Sigmoid colon (tissue), 7 donors: ENCODE results near the gene RRP9. TPM values are rescaled to one million over a fixed set of nuclear protein-coding genes. Genes with fewer than 3 reads are reported as not detected.

Experiments
- DNase-seq: peaks from one replicate; pipeline ENCODE4 v3.0.0-alpha.2; 2019
- H3K27ac ChIP-seq, 4 donors: fragments of 200-600 bp; sonication (generic); one replicate each; pipeline ENCODE4 v1.5.1; 2016 to 2019; ENCODE audit warnings: mild to moderate bottlenecking in 1 of 4
- H3K27me3 ChIP-seq, 3 donors: fragments of 200-600 bp; sonication (generic); one replicate each; pipeline ENCODE4 v1.5.1; 2019; ENCODE audit warnings: mild to moderate bottlenecking in 1 of 3
- H3K36me3 ChIP-seq, 4 donors: fragments of 200-600 bp; sonication (generic); one replicate each; pipeline ENCODE4 v1.5.1; 2016 to 2019
- H3K4me1 ChIP-seq, 4 donors: fragments of 200-600 bp; sonication (generic); one replicate each; pipeline ENCODE4 v1.5.1; 2017 to 2019
- H3K4me3 ChIP-seq, 4 donors: fragments of 200-600 bp; sonication (generic); one replicate each; pipeline ENCODE4 v1.5.1; 2017 to 2019; ENCODE audit warnings: mild to moderate bottlenecking in 2 of 4, moderate library complexity in 1 of 4
- H3K9me3 ChIP-seq, 4 donors: fragments of 200-600 bp in 3 of 4; sonication (generic) in 3 of 4; one replicate each; pipeline versions ENCODE4 v1.5.1 to v1.6.1; 2013 to 2019
- EP300 ChIP-seq, 4 donors: sonication (generic); formaldehyde crosslinking; IDR thresholded peaks; one replicate each; pipeline ENCODE4 v1.6.1; 2017; ENCODE audit warnings: antibody characterized with exemption in 4 of 4
- POLR2A ChIP-seq, 2 donors: fragments of 450-650 bp; IDR thresholded peaks; one replicate each; pipeline ENCODE4 v1.6.1; 2016; ENCODE audit warnings: antibody characterized with exemption in 2 of 2, mild to moderate bottlenecking in 2 of 2, moderate library complexity in 2 of 2
- POLR2AphosphoS5 ChIP-seq, 4 donors: sonication (generic); formaldehyde crosslinking; IDR thresholded peaks; one replicate each; pipeline ENCODE4 v1.6.1; 2017; ENCODE audit warnings: antibody characterized with exemption in 4 of 4
- WGBS, 2 donors: extraction: QIAGEN DNeasy Blood & Tissue Kit; methylation state at CpG; one replicate each; pipeline ENCODE4 v1.1.7; 2013; 5-methylcytosine and 5-hydroxymethylcytosine counted together
- intact Hi-C: fragments of 100-400 bp; cut with DNase I; formaldehyde crosslinking; loops from one replicate; pipeline ENCODE4 v1.15.1; 2023
- polyA plus RNA-seq, 3 donors: library from polyadenylated mRNA; stranded (reverse); fragments of 200-250 nt; gene quantifications; one replicate each; pipeline ENCODE4 v1.2.3, GENCODE V29; 2013
- total RNA-seq, 4 donors: library from RNA; depleted of rRNA; stranded (reverse); fragments of >200 nt; gene quantifications; one replicate each; pipeline ENCODE4 v1.1.0, GENCODE V29; 2016
- TF ChIP-seq, protein P1 (sequence below), 4 experiments: fragments of 450-650 bp in 3 of 4; fragments of 200-600 bp in 1 of 4; IDR thresholded peaks; one replicate each; pipeline ENCODE4 v1.5.1; 2016 to 2019; ENCODE audit warnings: antibody characterized with exemption in 4 of 4, mild to moderate bottlenecking in 3 of 4, moderate library complexity in 2 of 4
- donor health status: healthy with polysubstance abuse.
- donor health status: Bipolar disorder and iron deficiency.
- donor health status: healthy.

The RRP9 gene
- total and polyA plus RNA-seq, 7 donors = 6.4 to 29.0 (median 12.5) TPM

DNA sequence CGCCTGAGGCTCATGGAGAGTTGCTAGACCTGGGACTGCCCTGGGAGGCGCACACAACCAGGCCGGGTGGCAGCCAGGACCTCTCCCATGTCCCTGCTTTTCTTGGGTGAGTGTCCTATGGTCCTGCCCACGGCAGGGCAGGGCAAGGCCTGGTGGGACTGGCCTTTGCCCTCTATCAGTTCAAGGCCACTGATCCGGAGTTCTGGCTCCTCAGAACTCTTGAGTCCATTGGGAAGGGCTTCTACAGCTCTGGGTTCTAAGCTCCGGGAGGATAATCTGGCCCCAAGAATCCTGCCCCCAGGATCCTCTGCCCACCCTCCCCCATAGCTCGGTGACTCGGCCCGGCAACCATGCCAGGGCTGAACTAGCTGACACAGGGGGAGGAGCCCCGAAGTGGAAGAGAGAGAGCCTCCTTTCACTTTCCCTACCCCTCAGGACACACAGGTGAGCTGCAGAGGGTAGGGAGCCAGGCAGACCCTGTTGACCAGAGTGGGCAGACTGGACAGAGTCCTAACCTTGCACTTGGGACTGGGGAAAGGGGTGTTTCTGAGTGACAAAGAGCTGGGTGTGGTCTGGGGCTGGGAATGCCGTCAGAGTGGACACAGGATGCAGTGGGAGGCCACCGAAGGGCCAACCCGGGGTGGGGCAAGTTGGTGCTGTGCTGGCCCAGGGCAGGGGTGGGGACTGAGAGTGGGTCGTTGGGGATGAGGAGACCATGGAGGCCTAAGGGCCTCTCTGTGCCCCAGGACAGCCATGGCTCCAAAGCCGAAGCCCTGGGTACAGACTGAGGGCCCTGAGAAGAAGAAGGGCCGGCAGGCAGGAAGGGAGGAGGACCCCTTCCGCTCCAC, 1.1 kb upstream of the RRP9 start:
- intact Hi-C loops = loop anchor here (1.0 to 10.0 kb wide), 9 partner anchors 24 to 1939 kb away; partner anchors contain the start of genes ABHD14B, ACTR8, ALAS1 and DUSP7
- 24 to 50% methylated on average over 17 of the region's 17 CpGs for WGBS, 2 donors
- Histone ChIP-seq H3K4me1 (peaks cover 0 to 37% (median 33%) of the 10 kb centered on the region in 4 donors), H3K36me3 (peaks cover 2 to 40% (median 5%) of the 10 kb centered on the region in 4 donors), H3K9me3 (no peaks in the 10 kb centered on the region), H3K4me3 (peak overlapping the region; percentile 39 to 78 (median 54)), H3K27me3 (no peaks in the 10 kb centered on the region), H3K27ac (peak overlapping the region; percentile 89 to 97 (median 96))
- DNase-seq = peak; percentile 81
- TF ChIP-seq, protein P1, sequence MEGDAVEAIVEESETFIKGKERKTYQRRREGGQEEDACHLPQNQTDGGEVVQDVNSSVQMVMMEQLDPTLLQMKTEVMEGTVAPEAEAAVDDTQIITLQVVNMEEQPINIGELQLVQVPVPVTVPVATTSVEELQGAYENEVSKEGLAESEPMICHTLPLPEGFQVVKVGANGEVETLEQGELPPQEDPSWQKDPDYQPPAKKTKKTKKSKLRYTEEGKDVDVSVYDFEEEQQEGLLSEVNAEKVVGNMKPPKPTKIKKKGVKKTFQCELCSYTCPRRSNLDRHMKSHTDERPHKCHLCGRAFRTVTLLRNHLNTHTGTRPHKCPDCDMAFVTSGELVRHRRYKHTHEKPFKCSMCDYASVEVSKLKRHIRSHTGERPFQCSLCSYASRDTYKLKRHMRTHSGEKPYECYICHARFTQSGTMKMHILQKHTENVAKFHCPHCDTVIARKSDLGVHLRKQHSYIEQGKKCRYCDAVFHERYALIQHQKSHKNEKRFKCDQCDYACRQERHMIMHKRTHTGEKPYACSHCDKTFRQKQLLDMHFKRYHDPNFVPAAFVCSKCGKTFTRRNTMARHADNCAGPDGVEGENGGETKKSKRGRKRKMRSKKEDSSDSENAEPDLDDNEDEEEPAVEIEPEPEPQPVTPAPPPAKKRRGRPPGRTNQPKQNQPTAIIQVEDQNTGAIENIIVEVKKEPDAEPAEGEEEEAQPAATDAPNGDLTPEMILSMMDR (IDR thresholded peaks at IDR 0.05) = no peak
- TF ChIP-seq POLR2A (IDR thresholded peaks at IDR 0.05) (no peak), POLR2AphosphoS5 (IDR thresholded peaks at IDR 0.05) (peak in 2 of 4 donors; percentile 19 to 28), EP300 (IDR thresholded peaks at IDR 0.05) (no peak)

DNA sequence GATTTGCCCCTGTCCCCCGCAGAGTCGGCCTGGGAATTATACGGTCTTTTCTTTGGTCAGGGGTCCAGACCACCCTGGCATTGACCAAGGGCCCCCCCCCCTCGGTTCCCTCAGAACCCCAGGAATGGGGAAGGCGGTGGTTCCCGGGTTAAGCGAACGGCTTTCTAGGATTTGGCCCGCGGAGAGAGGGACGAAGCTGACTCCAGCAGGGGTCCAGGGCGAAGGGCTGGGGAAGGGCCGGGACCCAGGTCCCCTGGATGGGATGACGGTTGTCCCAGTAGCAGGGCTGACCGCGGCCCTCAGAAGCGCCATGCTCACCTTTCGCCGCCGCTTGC, 274 bp downstream of the RRP9 start:
- peak overlapping the region; percentile 67 to 85 (median 78) for H3K27ac ChIP-seq
- WGBS, 2 donors = 0 to 1% methylated on average over 20 of the region's 20 CpGs
- H3K4me1 ChIP-seq = peaks cover 0 to 37% (median 33%) of the 10 kb centered on the region in 4 donors

DNA sequence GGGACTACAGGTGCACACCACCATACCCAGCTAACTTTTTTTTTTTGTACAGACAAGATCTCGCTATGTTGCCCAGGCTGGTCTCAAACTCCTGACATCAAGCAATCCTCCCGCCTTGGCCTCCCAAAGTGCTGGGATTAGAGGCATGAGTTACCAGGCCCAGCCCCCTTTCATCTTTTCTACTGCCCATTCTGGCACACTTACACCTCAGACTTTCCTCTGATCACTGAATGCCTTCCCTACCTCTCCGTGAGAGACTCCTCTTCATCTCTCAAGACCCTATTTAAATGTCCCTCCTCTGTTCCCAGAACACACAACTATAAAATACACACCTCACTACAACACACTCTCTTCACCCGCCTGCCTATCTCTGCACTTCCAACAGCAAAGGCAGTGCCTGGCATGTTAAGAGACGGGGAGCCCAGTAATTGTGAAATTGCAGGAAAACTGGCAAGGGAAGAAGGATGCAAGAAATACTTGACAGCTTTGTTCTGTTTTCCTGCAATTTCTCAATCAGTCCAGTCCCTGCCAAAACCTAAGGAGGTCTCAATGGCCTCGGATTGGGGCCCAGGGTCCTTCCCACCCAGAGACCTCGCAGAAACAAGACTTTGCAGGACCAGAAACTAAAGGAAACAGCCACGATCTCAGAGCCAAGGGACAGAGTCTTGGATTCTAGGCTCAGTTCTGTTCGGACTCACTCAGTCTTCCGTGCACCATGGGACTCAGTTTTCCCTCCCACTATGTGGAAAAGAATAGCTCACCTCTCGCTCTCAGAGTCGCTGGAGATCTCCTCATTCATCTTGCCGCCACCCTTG, 849 bp downstream of the RRP9 start:
- H3K9me3 ChIP-seq = no peaks in the 10 kb centered on the region
- intact Hi-C loops = loop anchor here (5.0 to 10.0 kb wide), 5 partner anchors 181 to 1941 kb away; partner anchors contain the start of genes ACTR8, ALAS1 and POC1A
- H3K4me3 ChIP-seq = peak overlapping the region; percentile 61 to 87 (median 75)
- WGBS, 2 donors = 28 to 37% methylated on average over 13 of the region's 13 CpGs
- peak overlapping the region; percentile 67 to 85 (median 78) for H3K27ac ChIP-seq
- H3K36me3 ChIP-seq = peaks cover 15 to 51% (median 19%) of the 10 kb centered on the region in 4 donors
- H3K4me1 ChIP-seq = peaks cover 0 to 37% (median 33%) of the 10 kb centered on the region in 4 donors
- no peaks in the 10 kb centered on the region for H3K27me3 ChIP-seq
- peak; percentile 54 for DNase-seq
- TF ChIP-seq POLR2A (IDR thresholded peaks at IDR 0.05) = no peak
- TF ChIP-seq, protein P1 (IDR thresholded peaks at IDR 0.05) = no peak
- no peak for TF ChIP-seq POLR2AphosphoS5 (IDR thresholded peaks at IDR 0.05)
- no peak for TF ChIP-seq EP300 (IDR thresholded peaks at IDR 0.05)

More for the DNA sequence above, 274 bp downstream of the RRP9 start:
- no peak for DNase-seq
- Histone ChIP-seq H3K9me3 (no peaks in the 10 kb centered on the region), H3K4me3 (peak overlapping the region; percentile 61 to 87 (median 75)), H3K36me3 (peaks cover 14 to 50% (median 16%) of the 10 kb centered on the region in 4 donors), H3K27me3 (no peaks in the 10 kb centered on the region)
- intact Hi-C loops = loop anchor here (5.0 to 10.0 kb wide), 5 partner anchors 181 to 1941 kb away; partner anchors contain the start of genes ACTR8, ALAS1 and POC1A
- TF ChIP-seq EP300 (IDR thresholded peaks at IDR 0.05) = no peak
- no peak for TF ChIP-seq POLR2A (IDR thresholded peaks at IDR 0.05)
- TF ChIP-seq, protein P1 (IDR thresholded peaks at IDR 0.05) = no peak
- TF ChIP-seq POLR2AphosphoS5 (IDR thresholded peaks at IDR 0.05) = no peak

DNA sequence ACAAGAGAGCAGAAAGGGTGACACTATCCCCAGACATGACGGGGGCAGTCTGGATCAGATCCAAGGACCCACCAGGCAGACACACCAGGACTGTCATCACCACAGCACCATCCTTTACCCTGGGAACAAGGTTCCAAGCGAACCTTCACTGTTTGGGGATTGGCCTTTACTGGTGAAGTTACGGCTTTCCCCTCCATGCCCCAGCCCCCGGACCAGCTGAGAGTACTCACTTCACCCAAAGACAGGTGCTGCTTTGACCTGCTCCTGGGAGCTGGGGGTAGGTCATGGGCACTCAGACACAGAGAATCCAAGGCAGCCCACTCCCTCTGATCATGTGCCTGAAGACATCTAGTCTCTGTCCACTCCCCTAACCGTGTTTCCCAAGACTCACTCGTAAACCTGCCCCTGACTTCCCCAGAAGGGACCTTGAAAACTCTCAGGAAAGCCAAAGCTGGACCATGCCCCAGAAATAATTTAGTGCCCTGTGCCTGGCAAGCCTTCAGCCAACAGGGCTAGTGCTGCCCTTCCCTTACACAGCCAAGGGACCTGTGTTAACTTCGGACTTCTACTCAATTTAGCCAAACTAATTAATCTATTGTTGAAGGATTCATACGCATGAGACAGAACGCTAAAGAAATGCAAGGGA, 2.8 kb downstream of the RRP9 start:
- DNase-seq = peak; percentile 46
- no peaks in the 10 kb centered on the region for H3K9me3 ChIP-seq
- peaks cover 0 to 37% (median 33%) of the 10 kb centered on the region in 4 donors for H3K4me1 ChIP-seq
- intact Hi-C loops = no loop called here
- H3K27ac ChIP-seq = no peak overlapping the region
- peaks cover 26 to 52% (median 36%) of the 10 kb centered on the region in 4 donors for H3K36me3 ChIP-seq
- H3K4me3 ChIP-seq = no peak overlapping the region
- no peaks in the 10 kb centered on the region for H3K27me3 ChIP-seq
- TF ChIP-seq, protein P1 (IDR thresholded peaks at IDR 0.05) = no peak
- TF ChIP-seq POLR2AphosphoS5 (IDR thresholded peaks at IDR 0.05) = no peak
- no peak for TF ChIP-seq POLR2A (IDR thresholded peaks at IDR 0.05)
- WGBS, 2 donors = 87 to 92% methylated on average over 9 of the region's 9 CpGs
